GM18511 (cell line): ENCODE results near the gene SMIM27.
"Not testable (repeated sequence)": the region's sequence is repeated elsewhere in the genome, so short reads cannot be mapped to it uniquely, and the experiment has no call there.

Source experiments
- ATAC-seq: cut with Tn5 transposase; IDR thresholded peaks from one replicate; pipeline ENCODE4 v1.9.1; 2021; ENCODE audit warnings: mild to moderate bottlenecking, moderate library complexity; ENCODE audit not compliant: unreplicated experiment

SMIM27 gene

DNA sequence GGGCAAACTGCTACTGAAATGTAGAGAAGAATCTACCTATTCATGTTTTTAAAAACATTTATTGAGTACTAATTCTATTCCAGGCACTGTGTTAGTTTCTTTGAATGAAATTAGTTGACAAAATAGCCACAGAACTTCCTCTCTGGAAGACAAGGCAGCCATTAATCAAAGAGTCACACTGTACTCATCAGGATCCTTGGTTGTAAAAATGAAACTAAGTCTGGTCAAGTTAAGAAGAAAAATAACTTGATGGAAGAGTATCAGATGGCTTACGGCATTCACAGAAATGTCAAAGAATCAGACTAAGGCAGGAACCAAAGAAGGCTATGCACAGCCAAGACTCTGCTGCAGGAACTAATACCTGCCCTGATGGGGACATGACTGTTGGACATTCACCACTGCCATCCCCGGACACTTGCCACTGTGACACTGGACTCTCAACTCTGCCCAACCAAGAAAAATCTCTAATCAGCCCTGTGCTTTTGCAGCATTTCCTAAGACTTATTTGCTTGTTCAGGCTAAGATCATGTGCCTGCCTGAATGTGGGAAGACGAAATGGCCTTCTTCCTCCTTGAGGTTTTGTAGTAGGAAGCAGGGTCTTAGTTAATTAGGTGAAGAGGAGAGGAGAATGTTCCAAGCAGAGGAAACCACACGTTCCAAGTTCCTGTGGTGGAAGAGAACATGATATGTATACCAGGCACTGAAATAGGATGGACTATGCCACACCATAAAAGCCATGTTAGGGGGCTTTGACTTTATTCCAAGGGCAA, 44.2 kb downstream of the SMIM27 start:
- ATAC-seq, result no peak

DNA sequence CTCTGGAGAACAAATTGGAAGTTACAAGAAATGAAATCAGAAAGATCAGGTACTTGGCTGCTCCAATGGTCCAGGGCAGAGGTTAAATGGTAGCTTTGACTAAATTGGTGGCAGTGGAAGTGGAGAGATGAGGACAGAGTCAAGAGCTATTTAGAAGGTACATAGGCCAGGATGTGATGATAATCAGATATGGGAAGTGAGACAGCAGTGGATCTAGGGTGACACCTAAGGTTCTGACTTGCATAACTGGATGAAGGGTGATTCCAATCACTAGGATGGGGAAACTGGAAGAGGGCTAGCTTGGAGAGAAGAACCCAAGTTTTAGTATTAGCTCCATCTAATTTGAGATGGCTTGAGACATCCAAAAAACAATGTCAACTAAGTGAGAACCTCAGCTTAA, 44.8 kb downstream of the SMIM27 start:
- no peak for ATAC-seq

GRCh38 chr9:32599021-32599420, 46.9 kb downstream of the SMIM27 start:
- ATAC-seq, result not testable (repeated sequence)
